GM03348 (cell line): Measurements from ENCODE around the gene EGLN3.

Experiments used
- DNase-seq: peaks from one replicate; pipeline ENCODE4 v3.0.0; 2012; ENCODE audit warnings: low spot score

Gene EGLN3

DNA sequence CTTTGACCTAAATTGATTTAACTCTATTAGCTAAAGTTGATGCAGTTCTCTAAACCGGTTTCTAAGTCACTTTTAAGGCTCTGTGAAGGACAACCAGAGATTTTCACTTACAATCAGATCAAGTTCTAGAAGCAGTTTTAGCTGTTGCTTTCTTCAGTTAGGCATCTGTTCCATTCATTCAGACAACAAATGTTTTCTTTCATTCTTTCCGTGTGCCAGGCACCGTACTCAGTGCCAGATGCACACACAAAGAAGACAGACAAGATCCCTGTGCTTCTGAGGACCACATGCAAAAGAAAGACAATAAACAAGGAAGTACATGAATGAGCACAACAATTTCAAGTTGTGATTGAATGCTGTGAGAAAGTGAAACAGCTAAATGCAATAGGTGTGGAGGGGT is 11.1 kb upstream of the EGLN3 start:
- no peak for DNase-seq

DNA sequence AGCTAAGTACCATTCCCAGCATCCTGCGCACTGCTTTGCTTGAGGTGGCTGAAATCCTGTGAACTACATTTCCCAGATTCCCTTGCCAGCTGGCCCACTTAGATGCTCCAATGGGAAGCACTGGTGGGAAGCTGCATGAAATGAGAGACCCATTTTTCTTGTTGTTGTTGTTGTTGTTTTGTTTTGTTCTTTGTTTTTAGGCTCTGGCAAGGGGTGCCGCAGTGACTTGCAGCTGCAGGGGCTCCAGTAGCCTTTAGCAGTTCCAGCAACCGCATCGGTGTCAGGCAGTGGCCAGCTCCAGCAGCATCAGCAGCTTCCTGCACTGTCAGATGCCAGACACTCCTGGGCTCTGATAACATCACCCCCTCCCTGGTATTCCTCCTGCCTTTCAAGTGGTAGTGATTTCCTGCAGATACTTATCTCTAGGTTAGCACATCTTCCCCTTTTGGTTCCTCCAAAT is 8.8 kb upstream of the EGLN3 start:
- DNase-seq: no peak

DNA sequence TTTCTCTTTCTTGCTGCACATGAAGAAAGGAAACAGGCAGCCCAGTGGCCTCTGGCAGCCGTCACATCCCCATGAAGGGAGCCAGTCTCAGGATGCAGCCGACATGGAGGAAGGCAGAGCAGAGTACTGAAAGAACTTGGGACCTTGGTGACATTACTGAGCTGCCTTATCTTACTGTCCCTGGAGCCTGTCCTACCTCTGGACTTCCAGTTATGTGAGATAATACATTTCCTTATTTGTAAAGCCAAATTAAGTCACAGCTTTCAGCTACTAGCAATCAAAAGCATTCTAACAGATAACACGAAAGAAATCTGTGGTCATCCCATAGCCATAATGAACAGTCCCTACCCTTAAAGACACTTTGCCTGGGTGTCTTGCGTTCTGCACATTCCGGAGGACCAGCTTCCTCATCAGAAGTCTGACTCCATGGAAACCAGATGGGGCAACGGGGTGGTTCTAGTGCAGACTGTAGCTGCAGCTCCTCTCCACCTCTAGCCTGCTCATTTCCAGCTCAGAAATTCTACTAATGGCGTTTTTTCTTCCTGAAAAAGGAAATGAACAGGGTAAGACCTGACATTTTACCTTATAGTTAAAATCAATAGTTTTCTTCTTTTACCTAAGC is 7.8 kb upstream of the EGLN3 start:
- DNase-seq: no peak

DNA sequence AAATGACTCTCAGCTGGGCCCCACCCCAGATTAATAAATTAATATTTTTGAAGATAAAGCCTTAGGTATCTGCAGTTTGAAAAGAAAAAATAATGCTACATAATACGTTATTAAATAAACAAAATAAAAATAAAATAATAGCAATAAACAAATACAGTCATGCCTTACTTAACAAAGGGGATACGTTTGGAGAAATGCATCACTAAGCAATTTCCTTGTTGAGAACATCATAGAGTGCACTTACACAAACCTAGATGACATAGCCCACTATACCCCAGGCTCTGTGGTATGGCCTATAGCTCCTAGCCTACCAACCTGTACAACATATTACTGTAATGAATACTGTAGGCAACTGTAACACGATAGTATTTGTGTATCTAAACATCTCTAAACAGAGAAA is 7.1 kb upstream of the EGLN3 start:
- DNase-seq: no peak

DNA sequence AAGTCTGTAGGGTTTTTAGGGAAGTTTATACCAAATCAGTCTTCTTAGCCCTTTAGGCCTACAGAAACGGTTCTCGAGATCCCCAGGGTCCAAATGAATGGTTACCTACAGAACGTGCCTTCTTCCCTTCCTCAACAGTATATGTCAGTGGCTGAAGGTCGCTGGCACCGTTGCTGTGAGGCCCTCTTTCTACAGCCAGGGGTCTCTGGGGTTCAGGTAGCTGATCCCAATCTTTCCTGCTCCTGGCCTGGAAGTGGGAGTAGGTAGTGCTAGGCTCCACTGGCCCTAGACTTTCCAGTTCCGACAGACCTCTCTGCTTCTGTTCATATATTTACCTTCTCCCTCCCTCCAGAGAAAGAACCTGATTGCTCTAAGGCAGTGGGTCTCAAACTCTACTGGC is 6.4 kb upstream of the EGLN3 start:
- no peak for DNase-seq

- DNase-seq: no peak
These were observed 5.8 kb upstream of the EGLN3 start for GRCh38 chr14:33956640-33957039.

GRCh38 chr14:33954016-33954598 is 3.2 kb upstream of the EGLN3 start:
- no peak for DNase-seq

GRCh38 chr14:33952541-33952940 is 1.7 kb upstream of the EGLN3 start:
- DNase-seq: no peak

GRCh38 chr14:33951183-33951840 is 438 bp upstream of the EGLN3 start:
- no peak for DNase-seq

GRCh38 chr14:33949411-33949893 is 1.4 kb downstream of the EGLN3 start:
- DNase-seq: no peak

DNA sequence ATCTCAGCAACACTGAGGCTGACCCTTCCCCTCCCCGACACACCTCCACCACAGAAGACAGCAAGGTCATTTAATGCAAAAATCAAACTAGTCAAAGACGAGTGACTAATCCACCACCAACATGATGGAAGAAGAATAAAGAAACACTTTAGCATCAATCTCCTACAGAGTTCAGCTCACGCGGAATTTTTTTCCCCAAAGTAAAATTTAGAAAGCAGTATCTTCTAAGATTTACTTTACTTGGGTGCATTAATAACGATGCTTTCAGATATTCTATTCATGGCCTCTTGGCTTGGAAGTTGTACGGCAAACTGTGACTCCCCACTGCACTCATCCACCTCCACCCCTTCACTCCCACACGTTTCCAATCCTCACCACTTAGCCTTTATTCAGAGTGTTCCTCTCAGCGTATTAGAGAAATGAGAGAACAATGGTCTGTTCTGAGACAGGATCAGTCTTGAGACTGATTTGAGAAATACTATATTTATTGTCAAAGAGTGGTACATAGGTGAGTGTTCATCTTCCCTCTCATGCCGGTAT is 1.9 kb downstream of the EGLN3 start:
- DNase-seq: no peak

DNA sequence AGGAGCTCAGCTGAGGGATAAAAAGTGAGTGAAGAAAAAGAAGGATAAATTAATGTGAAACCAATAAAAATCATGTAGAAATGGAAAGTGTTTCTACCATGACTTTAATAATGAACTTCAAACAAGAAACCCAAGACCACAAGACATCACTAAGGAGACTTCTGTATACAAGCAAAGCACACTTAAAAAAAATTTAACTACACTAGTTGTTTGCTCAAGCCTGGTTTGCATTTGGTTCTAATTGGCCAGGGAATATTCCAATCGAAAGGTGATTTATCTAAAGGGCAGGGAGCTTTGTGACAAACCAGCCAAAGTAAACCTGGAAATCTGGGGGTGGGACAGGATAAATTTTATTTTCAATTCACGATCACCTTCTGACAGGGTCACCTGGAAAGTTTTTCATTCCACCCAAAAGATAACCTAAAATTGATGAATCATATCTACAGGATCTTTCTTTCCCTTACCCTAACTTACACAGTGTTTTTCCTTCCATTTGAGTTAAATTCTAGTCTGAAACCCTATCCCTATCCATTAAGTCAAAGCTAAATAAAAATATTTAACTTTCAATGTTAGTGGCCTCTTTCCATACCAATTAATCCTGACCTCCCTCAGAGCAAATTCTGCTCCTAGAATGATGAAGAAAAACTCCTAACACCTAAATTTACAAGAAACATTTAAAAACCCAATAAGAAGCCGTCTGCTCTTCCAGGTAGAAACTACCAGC is 2.6 kb downstream of the EGLN3 start:
- DNase-seq: no peak

DNA sequence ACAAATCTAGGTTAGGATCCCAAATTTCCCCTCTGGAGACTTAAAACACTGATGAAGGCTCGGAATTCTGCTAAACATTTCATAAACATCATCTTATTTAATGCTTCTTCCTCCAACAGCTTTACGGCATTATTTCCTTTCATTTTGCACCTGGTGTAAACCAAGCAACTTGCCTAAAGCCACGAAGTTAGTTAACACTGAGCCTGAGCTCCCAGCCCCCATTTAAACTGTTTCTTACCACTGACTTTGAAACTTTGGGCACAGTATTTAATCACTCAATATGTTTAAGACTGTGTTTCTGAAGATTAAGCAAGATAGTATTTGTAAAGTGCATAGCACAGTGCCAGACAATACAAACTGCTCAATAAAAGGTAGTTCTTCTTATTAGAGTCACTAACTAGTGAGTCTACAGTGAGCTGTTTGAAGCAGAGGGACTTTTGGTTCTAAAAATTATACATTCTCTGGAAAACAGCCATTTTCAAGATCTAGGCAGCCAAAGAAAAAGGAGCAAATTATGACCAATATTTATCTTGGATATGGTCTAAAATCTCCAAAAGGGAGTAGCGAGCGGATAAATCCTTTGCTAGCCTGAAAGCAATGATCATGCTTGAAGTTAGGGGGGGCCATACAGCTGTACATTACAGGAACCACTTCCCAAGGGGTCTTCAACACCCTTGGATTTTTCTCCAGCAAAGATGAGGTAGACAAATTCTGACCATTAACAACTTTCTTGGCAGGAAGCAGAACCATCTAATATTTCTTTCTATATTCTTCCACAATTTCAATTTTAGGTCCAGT is 4.0 kb downstream of the EGLN3 start:
- no peak for DNase-seq

DNA sequence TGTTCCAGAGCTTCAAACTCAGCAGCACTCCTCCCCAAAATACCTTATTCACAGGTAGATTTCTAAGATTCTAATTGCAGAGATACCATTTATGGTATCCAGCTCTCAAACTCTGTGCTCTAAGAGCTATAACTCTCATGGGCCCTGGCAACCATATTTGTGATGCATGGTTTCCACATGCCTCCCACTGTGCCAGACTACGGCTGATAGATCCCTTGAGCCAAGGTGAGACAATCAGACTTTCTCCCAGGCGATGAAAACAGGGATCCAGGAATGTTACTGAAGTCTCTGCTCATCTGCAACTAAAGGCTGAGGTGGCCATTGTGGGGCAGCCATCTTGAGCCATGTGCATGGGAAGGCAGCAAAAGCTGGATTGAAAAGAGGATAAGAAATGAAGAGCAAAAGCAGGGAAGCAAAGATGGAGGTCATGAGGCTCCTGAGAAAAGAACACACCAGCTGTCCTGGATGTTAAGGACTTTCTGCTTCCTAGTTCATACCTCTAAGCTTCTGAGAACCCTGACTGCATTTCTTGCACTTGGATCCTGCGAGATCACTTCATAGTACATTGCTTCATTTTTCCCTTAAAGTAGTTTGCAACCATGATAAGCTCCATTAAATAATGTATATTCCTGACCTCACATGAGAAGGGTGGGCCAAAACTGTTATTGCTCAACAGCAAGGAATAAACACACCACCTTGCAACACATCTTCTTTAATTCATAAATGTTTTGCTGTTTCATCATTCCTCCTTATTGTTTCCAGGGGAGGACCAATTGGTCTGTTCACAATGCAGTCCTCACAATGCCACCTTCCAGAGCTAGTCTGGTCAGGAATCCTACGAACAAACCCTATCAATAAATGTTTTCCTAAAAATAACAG is 5.4 kb downstream of the EGLN3 start:
- DNase-seq: no peak

DNA sequence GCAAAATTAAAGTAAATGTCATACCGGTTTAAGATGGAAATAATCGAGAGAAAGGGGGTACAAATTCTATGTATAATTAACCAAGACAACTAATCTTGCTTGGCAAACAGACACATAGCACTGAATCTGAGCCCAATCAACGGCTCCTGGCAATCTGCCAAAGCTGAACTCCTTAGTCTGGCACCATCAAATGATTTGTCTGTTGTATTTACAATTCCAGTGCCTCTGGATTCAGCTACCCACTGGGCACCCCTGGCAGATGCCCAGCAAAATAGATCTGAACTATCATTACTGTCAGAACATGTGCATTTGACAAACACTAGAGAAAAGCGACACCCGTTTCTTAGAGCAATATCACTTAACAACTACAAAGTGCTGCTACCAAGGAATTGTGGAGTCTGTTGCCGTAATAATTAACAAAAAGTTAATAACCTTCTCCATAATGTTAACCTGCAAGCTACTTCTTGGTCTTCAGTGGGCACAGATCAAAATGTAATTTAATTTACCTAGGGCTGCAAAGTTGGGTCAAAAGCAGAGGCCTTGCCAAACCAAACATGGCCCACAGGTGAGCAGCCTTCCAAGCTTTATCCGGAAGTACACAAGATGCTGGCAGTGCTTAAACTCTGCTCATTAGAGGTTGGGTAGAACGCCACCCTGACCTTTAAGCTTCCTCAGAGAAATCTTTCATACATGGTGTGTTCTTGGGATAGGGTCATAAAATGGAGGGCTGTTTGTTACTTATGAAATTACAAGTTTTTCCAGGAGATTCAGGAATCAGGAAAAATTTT is 7.6 kb downstream of the EGLN3 start:
- no peak for DNase-seq

DNA sequence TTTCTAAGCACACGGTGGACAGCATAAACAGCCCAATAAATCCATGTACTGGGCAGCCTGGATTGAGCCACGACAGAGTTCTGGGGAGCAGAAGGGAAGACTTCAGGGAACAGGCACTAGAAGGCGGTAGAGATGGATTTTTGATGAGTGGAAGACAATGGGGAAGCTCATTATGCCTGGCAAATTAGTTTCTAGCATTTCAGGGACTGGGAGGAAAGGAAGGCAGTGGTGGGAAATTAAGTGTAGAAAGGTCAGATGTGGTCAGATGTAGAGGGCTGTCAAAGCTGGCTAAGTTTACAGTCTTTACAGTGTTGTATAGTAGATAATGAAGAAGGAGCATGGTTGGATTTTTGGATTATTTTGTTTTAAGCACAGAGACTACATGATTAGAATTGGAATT is 9.2 kb downstream of the EGLN3 start:
- no peak for DNase-seq

GRCh38 chr14:33940561-33941011 is 10.3 kb downstream of the EGLN3 start:
- DNase-seq: no peak

GRCh38 chr14:33938131-33938949 is 12.5 kb downstream of the EGLN3 start:
- DNase-seq: no peak

DNA sequence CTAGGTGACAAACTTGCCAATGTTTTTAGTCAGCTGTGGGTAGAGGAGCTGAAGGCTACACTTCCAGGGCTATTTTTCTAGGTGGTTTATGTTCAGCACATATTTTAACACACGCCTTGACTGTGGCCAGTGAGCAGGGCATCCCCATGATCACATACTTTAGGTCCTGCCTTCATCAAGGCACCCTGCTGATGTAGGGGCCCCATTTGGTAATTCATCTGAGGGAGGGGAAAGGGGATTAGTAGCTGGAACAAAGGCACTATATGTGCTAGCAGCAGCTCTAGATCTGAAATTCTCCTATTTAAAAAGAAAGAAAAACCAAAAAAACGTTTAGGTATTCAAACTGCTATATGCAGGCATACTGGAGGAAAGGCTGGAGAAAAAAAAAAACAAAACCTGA is 14.5 kb downstream of the EGLN3 start:
- no peak for DNase-seq
